NCI-H69 (cell line): Measurements from ENCODE around the gene CRYGS.
A peak's percentile ranks its signal among the peaks of the same experiment; 100 is the strongest.
"Not testable (repeated sequence)": the region's sequence is repeated elsewhere in the genome, so short reads cannot be mapped to it uniquely, and the experiment has no call there.

Source experiments
- DNase-seq: peaks from one replicate; lab custom pipeline; 2025; lab: John Stamatoyannopoulos, UW

CRYGS gene

DNA sequence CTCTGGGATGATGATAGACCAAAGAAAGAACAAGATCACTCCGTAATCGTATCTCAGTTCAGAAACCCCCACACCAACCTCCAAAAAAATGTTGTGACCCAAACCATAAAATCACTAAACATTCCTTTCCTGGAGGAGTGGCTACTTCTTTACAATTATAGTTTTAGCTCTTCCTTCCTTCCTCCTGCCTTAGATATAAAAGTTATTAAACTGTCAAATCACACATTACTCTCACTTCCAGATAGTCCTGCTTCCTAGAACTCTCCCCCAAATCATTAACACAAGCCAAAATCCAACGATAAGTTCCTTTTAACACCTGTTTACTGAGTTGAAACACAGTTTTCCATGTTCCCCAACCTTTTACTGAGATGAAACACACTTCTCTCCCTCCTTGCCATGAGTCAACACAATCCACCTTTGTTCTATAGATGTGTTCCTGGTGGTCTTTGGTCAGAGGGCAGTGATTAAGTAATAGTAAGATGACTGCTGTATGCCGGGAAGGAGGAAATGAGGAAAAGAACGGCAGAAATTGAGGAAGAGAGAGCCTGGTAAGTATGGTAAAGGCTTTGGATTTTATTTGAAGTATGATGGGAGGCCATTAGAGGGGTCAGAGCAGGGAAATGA is 8.3 kb upstream of the CRYGS start:
- DNase-seq, result no peak

DNA sequence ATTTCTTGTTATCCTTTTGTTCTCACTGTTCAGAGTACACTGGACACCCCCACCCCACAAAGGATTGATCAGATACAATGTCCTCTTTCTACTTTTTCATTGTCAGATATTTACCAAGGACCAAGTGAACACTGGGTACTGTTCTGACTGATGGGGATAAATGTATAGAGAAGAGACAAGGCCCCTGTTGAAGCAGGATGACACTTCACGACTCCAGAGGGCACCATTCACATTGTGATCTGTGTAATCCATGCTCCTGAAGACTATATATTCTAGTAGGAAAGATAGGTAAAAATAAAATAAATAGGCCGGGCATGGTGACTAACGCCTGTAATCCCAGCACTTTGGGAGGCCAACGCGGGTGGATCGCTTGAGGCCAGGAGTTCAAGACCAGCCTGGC is 7.2 kb upstream of the CRYGS start:
- no peak for DNase-seq

DNA sequence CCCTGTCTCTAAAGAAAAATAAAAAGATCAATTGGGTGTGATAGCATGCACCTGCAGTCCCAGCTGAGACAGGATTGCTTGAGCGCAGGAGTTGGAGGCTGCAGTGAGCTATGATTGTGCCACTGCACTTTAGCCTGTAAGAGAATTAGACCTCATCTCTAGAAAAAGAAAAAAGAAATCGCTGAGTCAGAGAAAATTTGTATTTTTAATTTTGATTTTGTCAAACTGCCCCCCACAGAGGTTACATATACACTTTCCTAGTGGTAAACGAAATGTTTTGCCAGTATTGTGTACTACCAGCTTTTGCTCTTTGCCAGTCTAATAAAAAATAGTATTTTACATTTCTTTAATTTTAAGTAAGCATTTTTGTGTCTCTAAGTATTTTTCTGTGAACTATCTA is 5.3 kb upstream of the CRYGS start:
- DNase-seq, result no peak

DNA sequence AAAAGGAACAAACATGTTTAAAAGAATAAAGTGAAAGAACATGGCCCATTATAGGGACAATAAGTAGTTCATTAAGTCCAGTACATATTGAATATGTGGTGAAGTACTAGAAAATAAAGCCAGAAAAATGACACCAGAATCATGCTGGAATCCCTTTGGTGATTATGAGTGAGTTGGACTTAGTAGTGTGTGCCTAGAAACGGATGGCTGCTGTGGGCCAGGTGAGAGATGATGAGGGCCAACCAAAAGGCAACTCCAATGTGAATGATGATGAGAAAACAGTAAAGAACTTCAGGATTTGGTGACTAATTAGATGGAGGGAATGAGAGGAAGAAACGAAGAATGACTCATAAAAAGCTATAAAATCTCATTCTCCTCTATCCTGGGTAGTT is 3.3 kb downstream of the CRYGS start:
- no peak for DNase-seq

DNA sequence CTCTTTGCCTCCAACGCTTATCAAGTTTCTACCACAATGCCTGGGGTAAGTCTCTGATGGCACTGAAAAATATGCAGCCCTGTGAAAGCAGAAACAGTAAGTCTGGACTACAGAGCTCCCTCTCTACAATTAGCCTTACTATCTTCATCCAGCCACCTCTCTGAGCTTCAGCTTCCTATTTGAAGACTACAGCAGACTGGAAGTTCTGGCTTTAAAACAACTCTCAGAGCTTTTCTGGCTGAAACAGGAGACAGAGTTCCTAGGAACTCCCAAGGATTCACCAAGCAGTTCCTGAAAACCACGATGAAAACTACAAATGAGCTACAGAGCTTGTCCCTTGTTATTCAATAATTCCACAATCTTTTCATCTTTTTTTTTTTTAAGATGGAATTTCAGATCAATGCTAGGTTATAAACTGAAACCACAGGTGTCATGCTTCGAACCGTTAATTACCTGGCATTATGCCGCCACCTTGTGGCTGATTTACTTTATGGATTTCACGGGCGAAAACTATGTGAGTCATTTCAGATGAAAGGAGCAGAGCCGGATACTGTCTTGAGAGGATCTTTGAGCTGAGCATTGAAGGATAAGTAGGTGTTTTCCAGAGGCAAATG is 3.9 kb downstream of the CRYGS start:
- DNase-seq, result peak; percentile 81

DNA sequence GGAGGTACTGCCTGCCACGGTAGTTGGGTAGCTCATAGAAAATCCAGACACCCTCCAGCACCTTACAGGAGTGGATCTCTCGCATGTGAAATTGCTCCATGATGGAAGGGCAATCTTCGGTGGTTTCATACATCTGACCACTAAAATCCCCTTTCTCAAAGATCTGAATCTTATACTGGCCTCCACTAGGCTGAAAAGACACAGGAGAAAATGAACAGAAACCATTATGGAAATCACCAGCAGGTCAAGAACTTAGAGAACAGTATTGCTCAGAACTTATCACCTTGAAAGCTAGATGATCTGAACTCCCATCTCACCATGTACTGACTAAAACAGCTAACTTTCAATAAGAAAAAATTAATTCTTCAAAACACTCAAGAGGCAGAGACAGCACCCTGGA is 5.4 kb downstream of the CRYGS start:
- no peak for DNase-seq

DNA sequence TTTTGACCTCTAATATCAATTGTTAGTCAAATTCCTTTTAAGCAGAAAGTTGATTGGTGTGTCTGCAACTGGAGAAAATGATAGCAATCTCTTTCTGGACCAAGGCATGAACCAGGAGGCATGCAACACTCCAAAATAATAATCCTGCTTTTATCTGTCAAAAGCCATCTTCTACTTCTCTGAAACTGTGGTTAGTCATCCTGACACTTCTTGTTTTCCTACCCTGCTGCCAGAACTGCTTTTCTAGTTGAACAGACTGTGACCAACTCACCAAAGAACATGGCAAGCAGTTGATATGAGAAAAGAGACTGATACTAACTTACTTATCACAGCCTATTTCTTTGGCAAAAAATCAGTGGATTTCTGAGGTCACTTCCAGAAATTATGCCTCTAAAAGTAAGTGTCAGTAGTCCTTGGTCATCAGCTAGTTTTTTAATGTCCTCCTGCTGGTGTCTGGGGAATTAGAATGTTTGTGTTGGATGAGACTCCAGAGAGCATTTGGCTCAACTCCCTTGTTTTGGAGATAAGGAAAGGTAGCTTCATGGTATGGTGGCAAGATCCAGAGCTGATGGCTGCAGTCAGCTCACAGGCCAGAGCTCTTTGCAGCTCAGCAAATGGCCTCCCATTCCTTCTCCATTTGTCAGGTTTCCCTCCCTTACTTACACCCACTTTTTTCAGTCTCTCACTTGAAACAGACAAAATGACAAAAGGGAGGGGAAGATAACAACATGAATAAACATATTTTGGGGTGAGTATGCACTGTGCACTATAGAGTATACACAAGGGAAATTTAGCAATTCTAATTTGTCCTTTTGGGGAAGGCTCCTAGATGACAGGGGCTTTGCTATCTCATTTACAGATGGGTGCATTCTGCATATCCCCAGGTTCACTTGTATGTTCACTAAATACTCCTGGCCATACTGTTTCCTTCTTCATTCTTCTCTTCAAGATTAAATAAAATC is 7.0 kb downstream of the CRYGS start:
- DNase-seq, result no peak

DNA sequence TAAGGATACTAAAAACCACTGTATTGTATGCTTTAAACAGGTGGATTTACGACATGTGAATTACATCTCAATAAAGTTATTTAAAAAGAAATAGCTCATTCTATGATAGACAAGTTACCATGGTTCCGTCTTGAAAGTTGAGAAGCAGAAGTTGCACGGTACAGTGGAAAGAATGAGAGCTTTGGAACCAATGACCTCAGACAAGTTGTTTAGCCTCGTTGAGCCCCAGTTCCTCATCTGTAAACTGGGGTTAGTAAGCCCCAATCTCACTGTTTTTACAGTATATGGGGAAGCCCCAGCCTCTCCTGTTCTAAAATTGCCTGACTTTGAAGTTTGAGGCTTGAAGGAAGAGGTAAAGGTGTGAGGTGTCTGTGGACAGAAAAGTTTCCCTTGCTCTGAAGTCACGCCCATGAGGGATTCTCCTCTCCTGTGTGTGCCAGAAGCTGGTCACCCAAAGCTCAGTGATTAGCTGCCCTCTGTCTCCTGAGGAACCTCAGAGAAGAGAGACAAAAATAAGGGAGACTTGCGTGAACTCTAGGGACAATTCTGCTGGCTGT is 10.0 kb downstream of the CRYGS start:
- no peak for DNase-seq

DNA sequence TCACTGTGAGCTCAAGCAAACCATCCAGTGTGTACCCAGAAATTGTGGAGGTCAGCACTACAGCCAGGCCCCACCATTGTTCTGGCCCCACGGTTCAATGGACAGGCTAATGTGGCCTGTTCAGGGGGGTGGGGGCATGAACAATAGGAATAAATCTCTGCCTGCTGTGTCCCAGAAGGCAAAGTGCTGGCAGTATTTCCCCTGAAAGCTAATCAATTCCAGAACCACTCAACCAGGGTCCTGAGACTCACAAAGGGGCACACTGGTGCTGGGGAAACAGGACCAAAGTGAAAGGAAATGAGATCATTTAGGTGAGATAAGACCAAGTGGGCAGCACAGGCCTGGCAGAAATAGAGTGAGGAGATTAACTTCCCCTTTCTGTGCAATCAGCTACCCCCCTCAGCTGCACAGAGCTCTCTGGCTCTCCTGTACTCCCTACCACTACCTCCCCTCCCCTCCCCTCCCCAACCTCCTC is 11.5 kb downstream of the CRYGS start:
- DNase-seq, result no peak

DNA sequence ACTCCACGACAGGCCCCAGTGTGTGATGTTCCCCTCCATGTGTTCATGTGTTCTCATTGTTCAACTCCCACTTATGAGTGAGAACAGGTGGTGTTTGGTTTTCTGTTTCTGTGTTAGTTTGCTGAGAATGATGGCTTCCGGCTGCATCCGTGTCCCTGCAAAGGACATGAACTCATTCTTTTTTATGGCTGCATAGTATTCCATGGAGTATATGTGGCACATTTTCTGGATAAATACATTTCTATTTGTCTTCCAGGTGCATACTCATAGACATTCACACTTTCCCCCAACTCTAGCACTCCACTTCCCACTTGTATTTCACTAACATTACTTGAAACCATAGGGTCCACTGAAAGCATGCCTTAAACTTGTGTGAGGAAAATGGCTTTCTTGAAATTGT is 12.5 kb downstream of the CRYGS start:
- DNase-seq, result not testable (repeated sequence)

DNA sequence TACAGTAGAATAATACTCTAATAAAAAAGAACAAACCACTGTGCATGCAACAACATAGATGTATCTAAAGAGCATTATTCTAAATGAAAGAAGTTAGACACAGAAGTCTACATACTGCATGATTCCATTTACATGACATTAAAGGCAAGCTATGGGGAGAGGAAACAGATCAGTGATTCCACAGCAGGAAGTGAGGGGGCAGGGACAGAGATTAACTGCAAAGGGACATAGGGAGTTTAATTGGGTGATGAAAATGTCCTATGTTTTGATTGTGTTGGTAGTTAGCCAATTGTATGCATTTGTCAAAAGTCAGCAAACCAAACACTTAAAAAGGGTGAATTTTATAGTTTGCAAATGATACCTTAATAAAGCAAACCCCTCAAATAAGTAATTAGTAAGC is 13.8 kb downstream of the CRYGS start:
- no peak for DNase-seq

DNA sequence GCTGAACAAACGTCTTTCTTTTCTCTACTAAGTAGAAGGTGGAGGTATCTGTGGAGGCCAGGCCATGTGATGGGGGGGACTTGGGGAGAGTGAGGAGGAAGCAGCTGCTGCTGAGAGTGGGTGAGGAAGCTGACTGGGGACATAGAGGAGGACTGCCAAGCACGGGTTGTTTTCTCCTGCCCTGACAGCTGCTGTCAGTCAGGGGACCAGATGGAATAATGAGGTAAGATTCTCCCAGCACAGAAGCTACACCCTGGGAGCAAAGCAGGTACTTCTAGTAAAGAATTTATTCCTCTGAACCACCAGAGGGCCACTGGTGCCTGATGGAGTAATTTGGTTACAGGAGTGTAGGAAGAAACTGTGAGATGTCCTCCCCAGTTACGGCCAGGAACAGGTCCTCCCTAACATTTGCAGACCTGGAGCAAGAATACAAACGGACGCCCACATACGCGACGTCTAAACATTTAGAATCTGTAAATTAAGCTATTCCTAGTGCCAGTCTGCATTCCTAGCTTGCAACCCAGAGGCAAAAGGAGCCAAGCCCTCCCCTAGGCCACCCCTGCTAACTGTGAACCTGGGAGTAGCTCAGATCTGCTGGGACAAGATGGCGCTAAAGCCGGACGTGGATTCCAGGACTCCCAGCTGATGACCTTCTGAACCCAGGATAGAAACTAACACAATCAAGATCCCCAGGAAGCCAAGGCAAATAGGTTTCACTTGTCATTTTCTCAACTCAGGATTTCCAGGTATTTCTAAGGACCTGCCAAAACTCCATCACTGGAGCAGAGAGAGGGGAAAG is 14.8 kb downstream of the CRYGS start:
- no peak for DNase-seq

DNA sequence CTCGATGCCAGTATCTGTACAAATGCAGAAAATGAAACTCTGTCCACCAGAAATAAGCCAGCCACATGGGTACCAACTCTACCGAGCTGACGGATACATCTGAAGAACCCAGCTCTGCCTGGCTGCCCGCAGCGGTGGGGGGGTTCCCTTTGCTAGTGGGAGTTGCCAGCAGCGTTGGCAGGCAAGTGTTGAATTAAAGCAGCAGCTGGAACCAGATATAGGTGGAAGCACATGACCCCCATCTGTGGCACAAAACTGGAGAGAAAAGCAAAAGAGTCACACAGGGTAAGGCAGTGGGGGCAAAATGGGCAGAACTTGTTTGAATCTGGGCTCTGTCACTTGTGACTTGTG is 17.9 kb downstream of the CRYGS start:
- DNase-seq, result no peak

DNA sequence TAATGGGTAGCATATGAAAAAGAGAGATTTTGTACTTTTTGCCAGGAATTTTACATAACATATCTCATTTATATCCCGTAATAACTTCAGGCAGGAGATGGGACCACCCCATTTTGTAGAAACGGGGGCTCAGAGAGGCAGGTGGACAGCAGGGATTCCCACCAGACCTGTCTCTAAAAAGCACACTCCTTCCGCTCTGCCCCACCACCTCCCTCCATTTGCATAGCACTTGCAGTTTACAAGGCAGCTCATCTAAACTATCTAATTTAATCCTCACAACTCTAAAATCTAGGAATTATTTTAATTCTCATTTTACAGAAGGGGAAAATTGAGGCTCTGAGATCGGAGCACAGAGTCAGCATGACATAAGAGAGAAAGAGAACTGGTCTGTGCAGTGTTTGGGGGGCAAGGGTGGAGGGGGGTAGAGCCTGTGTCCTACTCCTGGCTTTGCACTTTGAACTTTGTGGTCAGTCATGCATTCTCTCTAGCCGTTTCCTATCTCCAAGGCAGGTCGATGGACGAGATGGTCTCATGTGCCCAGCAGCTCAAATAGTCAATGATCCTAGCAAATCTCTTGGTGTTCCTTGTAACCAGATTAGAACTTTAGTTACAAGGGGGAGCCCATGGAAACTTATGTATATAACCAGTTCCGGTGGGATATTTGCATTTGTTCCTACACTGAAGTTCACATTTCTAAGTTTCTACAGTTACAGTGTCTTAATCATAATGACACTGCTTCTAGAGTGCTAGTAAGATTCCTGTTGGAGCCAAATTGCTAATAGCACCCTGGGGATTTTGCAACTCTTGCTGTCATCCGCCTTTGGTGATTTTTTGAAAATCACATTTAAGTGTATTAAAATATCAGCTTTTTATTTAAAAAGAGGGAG is 18.6 kb downstream of the CRYGS start:
- no peak for DNase-seq

DNA sequence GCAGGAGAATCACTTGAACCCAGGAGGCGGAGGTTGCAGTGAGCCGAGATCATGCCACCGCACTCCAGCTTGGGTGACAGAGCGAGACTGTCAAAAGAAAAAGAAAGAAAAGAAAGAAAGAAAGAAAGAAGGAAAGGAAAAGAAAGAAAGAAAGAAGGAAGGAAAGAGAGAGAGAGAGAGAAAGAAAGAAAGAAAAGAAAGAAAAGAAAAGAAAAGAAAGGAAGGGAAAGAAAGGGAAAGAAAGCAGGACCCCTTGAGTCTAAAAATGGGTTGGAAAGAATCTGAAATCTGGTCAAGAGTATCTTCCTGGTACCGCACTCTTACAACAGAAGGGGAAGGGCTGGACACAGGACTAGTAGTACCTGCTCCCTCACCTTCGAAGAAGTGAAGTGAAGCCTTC is 19.6 kb downstream of the CRYGS start:
- no peak for DNase-seq

DNA sequence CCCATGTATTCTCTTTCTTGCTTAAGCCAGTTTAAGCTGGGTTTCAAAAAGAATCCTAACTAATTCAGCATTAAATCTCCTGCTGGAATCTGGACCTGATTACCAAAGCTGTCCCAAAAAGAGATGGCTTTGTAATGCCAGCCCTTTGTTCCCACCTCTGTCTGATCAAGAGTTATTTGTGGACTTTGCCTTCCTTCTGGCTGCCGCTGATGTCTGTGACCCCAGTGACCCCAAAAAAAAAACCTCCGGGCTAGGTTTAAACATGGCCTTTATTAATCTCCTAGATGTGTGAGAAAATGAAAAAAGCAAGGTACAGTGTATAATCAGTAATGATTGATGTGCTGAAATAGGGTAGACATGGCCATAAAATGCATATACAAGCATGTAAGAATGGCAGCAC is 20.7 kb downstream of the CRYGS start:
- no peak for DNase-seq

DNA sequence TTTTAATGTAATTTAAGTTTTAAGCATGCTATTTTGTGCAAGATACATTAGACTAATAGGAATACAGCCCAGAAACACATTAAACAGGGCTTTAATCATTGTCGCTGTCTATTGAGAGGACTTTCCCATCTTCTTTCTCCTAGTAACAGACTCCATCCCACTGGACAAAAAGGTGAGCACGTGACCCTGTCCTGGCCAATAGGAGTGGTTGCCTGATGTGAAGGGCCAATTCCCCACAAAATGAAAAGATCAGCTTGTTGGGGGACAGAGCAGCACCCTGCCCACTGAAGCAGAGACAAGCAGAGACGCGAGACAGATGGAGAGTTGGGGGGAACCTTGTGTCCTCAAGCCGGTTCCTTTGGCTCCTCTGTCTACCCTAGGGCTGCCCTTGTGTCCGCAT is 21.2 kb downstream of the CRYGS start:
- no peak for DNase-seq

DNA sequence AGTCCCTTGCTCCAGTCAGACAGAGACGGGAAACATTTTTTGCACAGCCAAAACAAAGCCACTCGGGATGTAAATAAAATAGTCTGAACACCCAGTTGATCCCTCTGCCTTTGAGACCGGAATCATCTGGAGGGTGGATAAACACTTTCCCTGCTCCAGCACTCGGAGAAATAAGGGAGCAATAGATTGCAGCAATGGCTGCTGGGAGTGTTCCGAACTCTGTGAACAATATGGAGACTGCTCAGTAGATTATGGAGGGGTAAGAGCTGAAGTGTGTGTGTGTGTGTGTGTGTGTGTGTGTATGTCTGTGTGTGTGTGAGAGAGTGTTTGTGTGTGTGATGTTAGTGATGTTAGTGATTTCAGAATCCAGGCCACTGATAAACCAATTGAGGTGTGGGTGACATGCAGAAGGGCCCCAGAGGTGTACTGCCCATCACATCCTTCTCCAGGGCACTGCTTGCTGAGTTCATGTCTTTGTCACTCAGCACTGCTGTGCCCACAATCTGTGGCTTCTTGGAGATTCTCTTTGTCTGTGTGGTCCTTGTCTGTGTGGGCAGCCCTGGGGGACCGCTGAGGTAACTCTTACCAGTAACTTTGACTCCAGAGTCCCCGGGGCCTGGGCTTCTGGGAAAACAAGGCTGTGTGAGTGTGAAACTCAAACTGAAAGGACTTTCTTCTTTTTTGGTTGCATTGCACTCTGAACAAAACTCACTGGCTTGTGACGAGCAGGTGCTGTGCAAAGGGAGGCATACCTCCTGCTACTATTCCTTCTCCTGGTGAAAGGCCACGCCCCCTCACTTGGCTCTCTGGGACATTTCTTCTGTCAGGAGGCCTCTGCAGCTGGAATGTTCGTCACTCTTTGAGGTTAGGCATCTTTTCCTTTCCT is 23.0 kb downstream of the CRYGS start:
- DNase-seq, result no peak

DNA sequence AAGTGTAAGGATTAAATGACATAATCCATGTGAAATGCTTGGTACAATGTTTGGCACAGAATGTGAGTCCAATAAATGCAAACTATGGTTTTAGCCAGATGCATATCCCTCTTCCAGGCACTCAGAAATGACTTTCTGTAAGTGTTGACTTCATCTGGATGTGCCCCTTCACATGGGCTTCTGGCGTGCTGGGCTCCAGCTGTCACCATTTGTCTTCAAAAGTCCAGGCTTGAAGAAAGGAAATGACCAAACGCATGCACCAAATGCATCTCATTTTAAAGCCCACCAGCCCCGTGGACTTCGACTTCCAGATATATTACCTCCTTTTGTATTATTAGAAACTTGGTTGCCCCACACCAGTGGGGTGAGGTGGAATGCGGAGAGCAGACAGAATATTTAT is 23.7 kb downstream of the CRYGS start:
- no peak for DNase-seq
